GM18517 (cell line): ENCODE data around the gene ARL17B.
"Not testable (repeated sequence)": the region's sequence is repeated elsewhere in the genome, so short reads cannot be mapped to it uniquely, and the experiment has no call there.

ENCODE experiments used
- ATAC-seq: cut with Tn5 transposase; IDR thresholded peaks from one replicate; pipeline ENCODE4 v1.9.1; 2021; ENCODE audit warnings: mild to moderate bottlenecking, moderate library complexity; ENCODE audit not compliant: unreplicated experiment

Gene ARL17B

DNA sequence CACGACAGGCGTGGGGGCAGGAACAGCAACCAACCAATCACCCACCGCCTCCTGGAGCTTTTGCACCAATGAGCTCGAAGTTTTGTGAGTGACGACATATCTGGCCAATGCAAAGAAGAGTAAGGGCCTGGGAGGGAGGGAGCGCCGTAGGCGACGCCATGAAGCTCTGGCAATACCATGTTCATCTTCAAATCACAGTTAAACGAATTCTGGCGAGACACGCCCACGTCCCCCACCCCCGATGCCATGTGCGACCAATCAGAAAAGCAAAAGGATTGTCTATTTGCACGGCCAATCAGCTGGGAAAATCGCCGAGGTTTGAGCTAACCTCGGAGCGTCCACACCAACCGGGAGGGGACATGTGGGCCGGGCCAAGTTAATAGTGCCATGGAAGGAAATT lies at the start of gene ARL17B:
Gene ARL17B, minus strand, starts transcription at position 12 of the 400 bp plus-strand sequence. CDS start 3,369 bp downstream, outside the sequence.
- peak; percentile 97 for ATAC-seq

DNA sequence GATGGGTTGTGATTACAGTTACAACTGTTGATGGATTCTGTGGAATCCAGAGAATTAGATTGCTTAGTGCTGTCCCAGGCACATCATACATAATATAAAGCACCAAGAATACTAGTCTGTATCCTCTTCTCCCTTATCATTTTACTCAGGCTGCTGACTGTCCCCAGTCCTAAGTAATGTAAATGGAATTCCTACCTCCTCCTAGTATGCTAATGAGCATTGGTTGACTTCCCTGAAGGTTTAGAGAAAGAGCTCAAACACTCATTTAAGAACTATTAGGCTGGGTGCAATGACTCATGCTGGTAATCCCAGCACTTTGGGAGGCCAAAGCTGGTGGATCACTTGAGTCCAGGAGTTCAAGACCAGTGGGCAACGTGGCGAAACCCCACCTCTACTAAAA lies 48.3 kb upstream of the ARL17B start:
- ATAC-seq, result not testable (repeated sequence)

DNA sequence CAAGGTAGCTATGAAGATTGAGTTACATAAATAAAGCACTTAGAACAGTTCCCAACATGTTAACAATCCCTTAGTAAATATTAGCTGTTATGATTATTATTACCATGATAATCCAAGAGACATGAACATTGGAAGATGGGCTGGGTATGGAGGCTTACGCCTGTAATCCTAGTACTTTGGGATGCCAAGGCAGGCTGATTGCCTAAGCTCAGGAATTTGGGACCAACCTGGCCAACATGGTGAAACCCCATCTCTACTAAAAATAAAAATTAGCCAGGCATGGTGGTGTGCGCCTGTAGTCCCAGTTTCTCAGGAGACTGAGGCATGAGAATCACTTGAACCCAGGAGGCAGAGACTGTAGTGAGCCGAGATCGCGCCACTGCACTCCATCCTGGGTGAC lies 45.6 kb upstream of the ARL17B start:
- not testable (repeated sequence) for ATAC-seq

DNA sequence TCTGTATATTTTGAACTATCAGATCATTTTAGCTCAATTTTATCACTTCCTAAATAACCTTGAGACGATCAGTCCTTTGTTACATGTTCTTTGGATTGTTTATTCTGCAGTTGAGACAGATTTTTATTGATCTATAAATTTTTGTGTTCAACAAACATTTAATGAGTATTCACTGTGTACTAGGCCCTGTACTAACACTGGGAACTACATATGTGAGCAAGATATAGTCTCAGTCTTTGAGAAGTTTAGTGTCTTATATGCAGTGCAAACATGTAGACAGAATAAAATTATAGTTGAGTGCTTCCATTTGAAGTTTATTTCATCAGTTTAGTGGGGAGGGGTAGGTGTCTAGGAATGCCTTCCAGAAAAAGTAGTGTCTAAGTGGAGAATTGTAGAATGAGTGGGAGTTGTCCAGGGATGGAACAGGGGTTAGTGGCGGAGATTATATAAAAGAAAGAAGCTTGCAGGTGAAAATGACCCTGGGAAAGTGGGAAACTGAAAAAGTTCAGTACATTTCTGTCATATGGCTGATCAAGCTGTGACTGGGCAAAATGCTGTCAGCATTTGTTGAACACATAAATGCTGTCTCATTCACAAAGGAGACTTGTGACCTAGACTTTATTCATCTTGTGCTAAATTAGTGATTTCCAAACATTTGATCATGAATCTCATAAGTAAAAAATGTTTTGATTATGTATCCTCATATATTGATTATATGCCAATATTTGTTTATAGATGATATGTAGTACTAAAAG lies 39.6 kb upstream of the ARL17B start:
- not testable (repeated sequence) for ATAC-seq

DNA sequence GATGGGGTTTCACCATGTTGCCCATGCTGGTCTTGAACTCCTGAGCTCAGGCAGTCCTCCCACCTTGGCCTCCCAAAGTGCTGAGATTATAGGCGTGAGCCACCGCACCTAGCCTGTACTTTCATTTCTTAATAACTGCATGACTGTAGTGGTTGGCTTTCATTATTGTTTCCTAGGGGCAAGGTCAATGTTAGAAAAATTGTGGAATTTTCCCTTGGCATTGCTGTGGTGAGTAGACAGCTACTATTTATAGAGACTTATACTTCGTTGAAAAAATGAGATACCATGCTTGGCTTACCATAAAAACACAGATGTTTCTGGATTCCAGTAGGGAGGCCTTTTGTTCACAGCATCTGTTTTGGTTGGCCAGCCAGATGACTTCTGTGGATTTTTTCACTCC lies 39.0 kb upstream of the ARL17B start:
- ATAC-seq, result not testable (repeated sequence)

DNA sequence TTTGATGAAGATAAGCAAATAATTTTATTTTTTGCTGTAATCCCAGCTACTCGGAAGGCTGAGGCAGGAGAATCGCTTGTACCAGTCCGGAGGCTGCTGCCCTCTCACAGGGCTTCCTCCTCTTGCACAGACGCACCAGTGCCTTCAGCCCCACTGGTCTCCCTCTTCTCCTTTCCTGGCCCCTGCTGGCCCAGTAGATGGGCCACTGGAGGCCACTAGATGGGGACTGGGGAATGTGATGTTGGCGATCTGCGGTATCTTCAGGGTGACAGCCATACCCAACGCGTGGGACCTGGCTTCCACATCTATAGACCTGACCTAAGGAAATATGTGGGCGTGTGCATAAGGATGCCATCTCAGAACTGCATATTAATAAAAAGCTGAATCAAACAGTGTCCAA lies 38.4 kb upstream of the ARL17B start:
- ATAC-seq, result not testable (repeated sequence)

DNA sequence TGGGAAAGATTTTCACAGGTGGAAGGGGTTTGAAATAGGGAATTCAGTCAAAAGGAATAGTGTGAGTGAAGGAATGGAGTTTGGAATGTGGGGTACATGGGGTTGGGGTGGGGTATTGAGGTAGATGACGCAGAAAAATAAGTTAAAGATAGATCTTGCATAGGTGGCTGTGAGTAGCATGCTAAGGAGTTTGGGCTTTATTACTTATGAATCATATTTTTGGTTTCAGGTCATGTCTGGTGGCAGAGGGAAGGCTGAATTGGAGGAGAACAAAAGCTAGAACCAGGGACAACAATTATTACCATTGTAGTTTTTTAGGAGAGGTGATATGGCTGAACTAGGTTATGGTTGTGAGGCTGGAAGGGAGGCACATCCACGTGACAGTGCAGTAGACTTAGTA lies 34.7 kb upstream of the ARL17B start:
- ATAC-seq, result not testable (repeated sequence)

DNA sequence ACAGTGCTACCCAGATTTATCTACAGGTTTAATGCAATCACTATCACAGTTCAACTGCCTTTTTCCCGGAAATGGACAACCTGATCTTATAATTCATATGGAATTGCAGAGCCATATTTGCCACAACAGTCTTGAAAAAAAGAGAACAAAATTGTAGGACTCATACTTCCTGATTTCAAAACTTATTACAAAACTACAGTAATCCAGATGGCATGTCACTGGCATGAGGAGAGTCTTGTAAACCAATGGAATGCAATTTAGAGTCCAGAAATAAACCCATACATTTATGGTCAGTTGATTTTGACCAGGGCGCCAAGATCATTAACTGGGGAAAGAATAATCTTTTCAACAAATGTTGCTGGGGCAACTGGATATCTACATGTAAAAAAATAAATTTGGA lies 32.1 kb upstream of the ARL17B start:
- ATAC-seq, result not testable (repeated sequence)

DNA sequence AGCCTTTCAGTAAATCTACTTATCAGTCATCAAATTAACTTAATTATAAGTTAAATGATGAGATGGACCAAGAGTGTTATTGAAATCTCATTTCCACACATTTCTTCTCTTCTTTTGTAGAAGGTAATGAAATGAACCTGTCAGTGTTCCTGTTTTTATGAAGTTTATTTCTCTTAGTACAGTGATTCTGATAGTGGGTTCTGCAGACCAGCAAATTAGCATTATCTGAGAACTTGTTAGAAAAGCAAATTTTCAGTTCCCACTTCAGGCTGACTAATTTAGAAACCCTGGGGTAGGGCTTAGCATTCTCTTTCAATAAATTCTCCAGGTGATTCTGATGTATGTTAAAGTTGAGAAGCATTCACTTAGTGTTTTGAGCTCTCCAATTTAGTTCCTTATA lies 23.9 kb upstream of the ARL17B start:
- not testable (repeated sequence) for ATAC-seq

DNA sequence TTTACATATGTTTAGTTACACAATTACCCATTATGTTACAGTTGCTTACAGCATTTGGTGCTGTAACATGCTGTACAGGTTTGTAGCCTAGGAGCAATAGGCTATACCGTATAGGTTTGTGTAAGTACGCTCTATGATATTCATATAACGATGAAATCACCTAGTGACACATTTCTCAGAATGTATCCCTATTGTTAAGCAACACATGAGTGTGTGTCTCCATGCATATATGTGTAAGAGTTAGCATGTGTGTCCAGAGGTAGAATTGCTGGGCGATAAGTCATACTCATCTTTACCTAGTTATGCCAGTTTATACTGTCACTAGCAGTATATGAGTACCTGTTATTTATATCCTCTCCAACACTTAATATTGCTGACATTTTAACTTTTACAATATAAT lies 21.6 kb upstream of the ARL17B start:
- not testable (repeated sequence) for ATAC-seq

DNA sequence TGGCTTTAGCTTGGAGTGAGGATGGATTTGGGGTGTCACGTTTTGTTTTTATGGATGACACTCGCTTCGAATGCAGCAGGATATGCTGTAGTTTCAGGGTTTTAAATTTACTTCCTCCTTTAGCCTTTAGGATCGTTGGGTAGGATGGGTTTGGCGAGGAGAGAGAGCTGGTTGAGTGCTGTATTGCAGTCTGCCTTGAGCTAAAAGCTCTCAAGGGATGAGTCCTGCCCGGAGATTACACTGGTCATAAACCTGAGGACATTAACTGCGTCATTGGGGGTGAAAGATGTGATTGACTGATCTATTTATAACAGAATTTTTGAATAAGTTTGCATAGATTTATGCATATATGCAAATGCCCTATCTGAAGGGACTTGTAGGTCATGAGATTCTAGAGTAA lies 11.9 kb upstream of the ARL17B start:
- peak; percentile 45 for ATAC-seq

DNA sequence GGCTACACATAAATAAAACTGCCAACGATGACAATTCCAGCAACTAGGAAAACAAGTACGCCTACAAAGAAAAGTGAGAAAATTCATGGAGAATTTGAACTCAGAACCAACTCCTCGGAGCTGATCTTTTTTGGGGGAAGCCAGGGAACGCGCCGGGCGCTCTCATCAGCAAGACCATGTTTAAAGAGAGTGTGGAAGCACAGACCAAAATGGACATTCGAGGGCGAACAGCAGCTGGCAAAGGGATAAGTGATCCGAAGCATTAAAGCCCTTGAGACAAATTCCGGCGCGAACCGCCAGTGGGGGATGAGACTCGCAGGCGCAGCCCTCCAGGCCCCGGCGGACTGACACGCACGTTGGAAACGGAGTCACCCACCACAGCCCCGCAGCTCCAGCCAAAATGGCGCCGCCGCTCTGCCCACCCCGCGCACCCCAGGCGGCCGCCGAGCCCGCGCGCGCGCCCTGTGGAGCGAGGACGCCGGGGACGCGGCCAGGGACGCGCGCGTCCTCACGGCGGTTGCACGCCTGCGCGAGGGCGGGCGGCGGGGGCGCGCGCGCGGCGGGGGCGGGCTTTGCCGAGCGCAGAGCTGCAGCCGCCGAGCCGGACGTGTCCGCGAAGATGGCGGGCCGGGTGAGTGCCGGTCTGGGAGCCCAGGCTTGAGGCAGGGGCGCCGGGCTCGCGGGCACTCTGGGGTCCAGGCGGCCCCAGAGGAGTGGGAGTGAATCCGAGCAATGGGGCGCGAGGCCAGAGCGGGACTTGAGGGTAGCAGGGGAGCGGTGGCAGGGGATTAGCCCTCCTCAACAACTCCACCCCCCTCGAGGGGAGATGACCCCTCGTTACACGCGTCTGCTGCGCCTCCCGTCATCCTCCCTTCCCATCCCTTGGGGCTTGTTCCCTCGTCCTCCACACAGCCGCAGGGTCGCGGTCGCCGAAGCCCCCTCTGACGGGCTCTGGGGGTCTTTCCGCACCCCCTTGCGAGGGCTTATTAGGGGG lies 11.0 kb upstream of the ARL17B start:
- peak; percentile 36 for ATAC-seq

DNA sequence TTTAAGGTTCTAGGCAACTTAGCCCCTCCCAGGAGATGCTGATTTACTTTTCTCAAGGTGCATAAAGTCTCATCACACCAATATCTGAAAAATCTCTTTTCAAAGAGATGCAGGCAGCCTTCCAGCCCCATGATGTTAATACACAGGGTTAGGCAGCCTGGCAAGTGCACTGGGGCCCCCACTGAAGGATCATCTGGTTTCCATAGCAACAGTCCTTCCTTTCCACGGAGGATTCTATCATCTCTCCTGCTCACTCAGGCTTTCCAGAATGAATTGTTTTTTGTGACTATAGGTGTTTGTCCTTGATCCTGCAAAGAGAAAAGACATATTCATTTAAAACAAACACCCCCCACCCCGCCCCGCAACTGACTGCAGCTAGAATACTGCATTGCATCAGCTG lies 6.0 kb upstream of the ARL17B start:
- ATAC-seq, result not testable (repeated sequence)

DNA sequence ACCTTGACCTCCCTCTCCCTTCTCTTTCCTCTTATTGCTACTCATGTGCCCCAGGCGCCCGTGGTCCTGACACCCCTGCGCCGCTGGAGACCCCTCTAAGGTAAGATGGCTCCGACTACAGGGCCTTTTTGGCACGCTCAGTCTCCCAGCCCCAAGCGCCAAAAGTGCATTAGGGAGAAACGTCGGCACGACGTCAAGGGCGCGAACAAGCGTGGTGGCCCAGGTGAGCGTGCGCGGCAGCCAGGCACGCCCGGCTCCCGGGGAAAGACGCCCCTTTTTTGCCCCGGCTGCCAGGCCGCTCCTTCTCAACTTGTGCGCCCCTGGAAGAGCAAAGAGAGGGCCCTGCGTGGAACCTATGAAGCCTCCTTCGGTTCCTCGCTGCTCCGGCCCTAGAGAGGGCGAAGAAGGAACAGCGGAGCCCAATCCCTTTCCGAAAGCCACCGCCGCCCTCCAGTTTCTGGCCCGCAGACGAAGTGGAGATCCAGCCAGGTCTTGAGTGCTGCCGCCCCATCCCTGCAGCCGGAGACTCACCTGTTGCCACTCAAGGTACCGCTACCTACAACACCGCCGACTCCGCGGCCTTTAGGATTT lies 326 bp downstream of the ARL17B start:
- peak; percentile 31 for ATAC-seq

DNA sequence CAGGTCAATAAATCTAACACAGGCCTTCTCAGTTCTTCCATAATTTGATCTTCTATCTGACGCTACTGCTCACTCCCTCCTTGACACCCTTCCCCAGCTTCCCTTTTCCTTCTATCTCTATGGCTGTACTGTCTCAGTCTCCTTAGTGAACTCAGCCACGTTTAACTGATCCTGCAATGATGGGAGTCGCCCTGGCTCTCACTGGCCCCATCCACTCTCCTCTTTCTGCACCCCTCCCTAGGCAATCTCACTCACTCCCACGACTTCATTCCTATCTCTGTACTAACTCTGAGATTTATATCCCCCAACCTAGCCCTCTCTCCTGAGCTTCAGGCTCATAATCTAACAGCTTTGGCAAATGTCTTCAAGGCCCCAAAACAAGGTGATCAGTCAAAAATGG lies 7.7 kb downstream of the ARL17B start:
- ATAC-seq, result not testable (repeated sequence)

DNA sequence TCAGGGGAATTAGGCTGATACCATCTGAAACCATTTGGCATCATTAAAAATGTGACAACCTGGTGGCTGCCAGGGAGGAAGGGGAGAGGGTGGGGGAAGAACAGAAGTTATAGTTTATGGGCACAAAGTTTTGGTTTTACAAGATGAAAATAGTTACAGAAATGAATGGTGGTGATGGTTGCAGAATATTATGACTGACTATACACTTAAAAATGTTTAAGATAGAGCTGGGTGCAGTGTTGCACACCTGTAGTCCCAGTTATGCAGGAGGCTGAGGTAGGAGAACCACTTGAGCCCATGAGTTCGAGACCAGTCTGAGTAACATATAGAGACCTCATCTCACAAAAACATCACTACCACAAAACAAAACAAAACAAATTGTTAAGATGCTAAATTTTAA lies 12.5 kb downstream of the ARL17B start:
- not testable (repeated sequence) for ATAC-seq

DNA sequence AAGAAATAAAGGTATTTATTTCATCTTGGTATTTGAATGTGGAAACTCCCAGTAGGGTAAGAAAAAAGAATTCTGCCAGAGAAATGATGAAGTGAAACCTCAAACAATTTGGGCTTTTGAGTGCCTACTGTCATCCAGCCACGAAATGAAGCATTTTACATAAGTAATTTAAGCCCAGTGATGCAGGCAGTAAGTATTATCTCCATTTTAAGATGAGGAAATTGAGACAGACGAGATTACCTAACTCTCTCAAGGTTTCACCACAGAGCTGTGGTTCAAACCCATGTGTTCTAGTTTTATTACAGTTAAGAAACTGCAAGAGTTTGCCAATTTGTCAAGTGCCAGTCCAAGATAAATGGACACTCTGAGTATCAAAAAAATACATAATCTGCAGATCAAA lies 13.2 kb downstream of the ARL17B start:
- not testable (repeated sequence) for ATAC-seq

DNA sequence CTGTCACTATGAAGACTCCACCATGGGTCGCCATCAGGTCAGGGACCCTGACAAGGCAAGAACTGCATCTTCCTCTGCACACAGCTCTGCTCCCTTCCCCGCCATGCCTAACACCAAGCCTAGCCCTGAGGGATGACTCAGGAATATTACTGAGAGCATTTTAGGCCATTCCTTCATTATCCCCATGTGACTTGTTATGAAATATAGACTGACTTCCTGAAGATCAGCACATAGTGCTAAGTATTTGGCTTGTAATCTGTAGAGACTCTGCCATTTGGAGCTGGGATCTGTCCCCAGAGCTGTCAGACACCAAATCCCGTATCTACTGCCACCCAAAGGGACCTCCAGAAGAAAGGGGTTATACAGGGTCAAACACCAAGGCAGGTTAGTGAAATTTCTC lies 19.4 kb downstream of the ARL17B start:
- not testable (repeated sequence) for ATAC-seq

DNA sequence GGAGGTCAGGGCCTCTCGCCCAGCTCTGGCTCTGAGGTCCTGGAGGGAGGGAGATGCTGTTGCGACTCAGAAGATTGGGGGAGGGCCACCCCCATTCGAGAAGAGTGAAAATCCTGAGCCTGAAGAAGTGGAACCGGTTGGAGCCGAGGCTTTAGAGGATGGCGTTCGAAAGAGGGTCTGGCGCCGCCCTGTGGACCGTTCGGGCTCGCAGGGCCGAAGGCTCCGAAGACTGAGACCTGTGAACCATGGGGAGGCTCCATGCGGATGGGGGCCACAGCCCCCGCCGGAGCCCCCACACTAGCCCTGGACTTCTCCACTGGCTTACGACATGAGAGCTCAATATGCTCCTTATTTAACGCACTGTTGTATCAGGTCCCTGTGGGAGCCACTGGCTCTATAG lies 20.3 kb downstream of the ARL17B start:
- not testable (repeated sequence) for ATAC-seq

DNA sequence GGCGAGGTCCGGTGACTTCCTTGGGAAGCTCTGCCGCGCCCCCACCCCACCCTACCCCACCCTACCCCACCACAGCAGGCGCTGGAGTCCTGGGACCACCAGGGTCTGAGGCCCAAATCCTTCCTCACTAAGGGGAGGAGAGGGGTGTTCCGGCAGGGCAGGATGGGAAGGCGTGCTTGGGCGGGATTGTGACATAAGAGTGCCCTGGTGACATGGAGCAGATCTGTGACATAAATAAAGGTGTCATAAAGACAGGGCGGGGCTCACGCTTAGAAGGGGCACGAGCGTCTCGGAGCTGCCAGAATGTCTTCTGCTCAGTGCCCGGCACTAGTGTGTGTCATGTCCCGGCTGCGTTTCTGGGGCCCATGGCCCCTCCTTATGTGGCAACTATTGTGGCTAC lies 66.7 kb downstream of the ARL17B start, which contains the start of gene LRRC37A:
Gene LRRC37A, plus strand, starts transcription at position 301 of the 400 bp plus-strand sequence. Its CDS starts 3 bp downstream, at position 304.
- ATAC-seq, result not testable (repeated sequence)

DNA sequence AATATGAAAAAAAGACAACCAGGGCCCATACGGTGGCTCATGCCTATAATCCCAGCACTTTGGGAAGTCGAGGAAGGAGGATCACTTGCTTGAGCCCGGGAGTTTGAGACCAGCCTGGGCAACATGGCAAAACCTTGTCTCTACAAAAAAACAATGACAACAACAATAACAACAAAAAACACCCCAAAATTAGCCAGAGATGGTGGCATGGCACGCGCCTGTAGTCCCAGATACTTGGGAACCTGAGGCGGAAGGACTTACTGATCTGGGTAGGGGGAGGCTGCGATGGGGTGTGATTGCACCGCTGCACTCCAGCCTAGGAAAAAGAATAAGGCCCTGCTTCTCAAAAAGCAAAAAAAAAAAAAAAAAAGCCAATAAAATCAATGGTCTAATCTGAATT lies 69.9 kb downstream of the ARL17B start:
- ATAC-seq, result not testable (repeated sequence)
